Activated T-cell treated with anti-CD3 and anti-CD28 coated beads, Interleukin-2, amount 50 U/mL, for 24 hours (primary cell): ENCODE results near the gene AMN.
"Not testable (repeated sequence)": the region's sequence is repeated elsewhere in the genome, so short reads cannot be mapped to it uniquely, and the experiment has no call there.

ENCODE experiments used
- DNase-seq: peaks from one replicate; pipeline ENCODE4 v3.0.0-alpha.2; 2020
- H3K27ac Mint-ChIP-seq: 2 replicates; pipeline ENCODE4 v1.8.0; 2020; ENCODE audit warnings: mild to moderate bottlenecking, mixed read lengths
- H3K27me3 Mint-ChIP-seq: 2 replicates; pipeline ENCODE4 v1.8.0; 2020; ENCODE audit warnings: mixed read lengths
- H3K36me3 Mint-ChIP-seq: 2 replicates; pipeline ENCODE4 v1.8.0; 2020; ENCODE audit warnings: low read depth, mixed read lengths
- H3K4me1 Mint-ChIP-seq: 2 replicates; pipeline ENCODE4 v1.8.0; 2020; ENCODE audit warnings: low read depth, mixed read lengths
- H3K4me3 Mint-ChIP-seq: 2 replicates; pipeline ENCODE4 v1.8.0; 2020; ENCODE audit warnings: mild to moderate bottlenecking, moderate library complexity, mixed read lengths
- H3K9me3 Mint-ChIP-seq: 2 replicates; pipeline ENCODE4 v1.8.0; 2020; ENCODE audit warnings: mixed read lengths

The AMN gene

DNA sequence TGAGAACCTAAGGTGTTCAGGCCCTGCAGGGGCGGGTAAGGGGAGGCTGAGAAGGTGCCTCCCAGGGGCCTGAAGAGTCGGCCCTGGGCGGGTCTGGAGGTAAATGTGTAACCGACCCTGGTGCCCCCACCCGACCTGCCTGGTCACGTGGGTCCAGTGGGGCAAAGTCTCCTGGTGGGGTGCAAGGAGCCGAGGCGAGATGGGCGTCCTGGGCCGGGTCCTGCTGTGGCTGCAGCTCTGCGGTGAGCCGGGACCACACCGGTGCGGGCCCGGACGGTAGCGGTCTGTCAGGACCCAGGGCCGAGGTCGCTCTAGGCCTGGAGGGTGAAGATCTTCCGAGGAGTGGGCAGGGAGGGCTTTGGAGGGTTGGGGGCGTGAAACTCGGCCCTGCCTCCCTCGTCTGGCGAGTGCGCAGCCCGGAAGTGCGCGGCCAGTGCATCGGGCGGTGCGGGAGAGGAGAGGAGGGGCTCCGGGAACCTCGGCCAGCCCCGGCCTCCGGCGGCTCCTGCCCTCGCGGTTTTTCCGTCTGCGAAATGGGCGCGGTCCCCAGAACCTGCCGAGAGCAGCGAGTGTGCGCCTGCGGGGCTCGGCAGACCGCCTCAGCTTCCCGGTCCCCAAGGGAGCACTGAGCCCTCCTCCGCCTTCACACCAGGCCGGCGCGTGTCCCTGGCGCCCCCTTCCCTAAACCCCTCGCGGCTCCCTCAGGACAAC is at the start of gene AMN:
AMN (plus strand) TSS at position 174 of the 711 bp plus-strand sequence; CDS start at position 200, 26 bp downstream.
- H3K27ac Mint-ChIP-seq = peak within 1 kb of the TSS; percentile 24
- DNase-seq = no peak
- H3K4me3 Mint-ChIP-seq = peak within 1 kb of the TSS; percentile 33
- H3K36me3 Mint-ChIP-seq = no peaks in the 10 kb centered on the region
- peaks cover 10% of the 10 kb centered on the region for H3K4me1 Mint-ChIP-seq
- H3K9me3 Mint-ChIP-seq = no peaks in the 10 kb centered on the region
- H3K27me3 Mint-ChIP-seq = peaks cover 35% of the 10 kb centered on the region

DNA sequence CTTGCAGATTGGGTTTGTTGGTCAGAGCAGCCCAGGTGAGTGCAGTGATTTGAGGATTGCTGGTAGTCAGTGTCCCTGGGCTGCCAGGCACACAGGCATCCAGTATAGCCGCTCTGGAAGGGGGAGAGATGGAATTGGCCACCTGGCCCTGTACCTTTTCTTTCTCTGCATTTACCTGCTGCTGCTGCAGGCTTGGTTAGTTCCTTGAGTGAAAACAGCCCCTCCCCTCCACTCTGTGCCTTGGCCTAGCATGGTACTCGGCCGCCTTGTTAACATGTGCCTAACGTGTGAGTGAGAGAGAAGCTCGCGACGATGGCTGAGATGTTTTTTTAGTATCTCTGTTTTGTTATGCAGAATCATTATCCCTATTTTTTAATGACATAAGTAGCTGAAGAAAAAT is 49.3 kb upstream of the AMN start:
- H3K36me3 Mint-ChIP-seq = peaks cover 54% of the 10 kb centered on the region
- H3K27ac Mint-ChIP-seq = peak overlapping the region; percentile 77
- no peaks in the 10 kb centered on the region for H3K27me3 Mint-ChIP-seq

DNA sequence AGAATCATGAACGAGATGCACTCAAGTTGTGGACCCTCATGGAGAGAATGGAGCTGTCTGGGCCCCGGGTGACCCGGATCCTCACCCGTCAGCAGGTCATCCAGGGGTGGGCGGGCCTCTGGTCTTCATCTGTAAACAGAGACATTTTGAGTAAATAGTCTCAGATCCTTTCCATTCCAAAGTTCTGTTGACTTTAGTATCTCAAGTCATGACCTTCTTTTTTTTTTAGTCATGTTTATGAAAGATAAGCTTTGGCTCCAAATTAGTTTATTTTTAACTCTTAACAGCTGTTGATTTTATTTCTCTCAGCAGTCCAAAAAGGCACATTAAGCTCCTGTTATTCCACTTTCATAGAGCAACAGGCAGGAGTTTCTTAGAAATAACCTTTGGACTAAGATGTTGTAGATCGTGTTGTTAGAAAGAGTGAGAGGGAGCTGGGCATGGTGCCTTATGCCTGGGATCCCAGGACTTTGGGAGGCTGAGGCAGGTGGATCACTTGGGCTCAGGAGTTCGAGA is 48.9 kb upstream of the AMN start:
- H3K36me3 Mint-ChIP-seq = peaks cover 49% of the 10 kb centered on the region
- no peak overlapping the region for H3K4me3 Mint-ChIP-seq
- no peak for DNase-seq
- peak overlapping the region; percentile 33 for H3K27ac Mint-ChIP-seq
- H3K4me1 Mint-ChIP-seq = peaks cover 20% of the 10 kb centered on the region
- H3K9me3 Mint-ChIP-seq = no peaks in the 10 kb centered on the region
- H3K27me3 Mint-ChIP-seq = no peaks in the 10 kb centered on the region

More for the DNA sequence above, 49.3 kb upstream of the AMN start:
- no peak for DNase-seq
- H3K4me1 Mint-ChIP-seq = peaks cover 20% of the 10 kb centered on the region
- H3K4me3 Mint-ChIP-seq = no peak overlapping the region
- no peaks in the 10 kb centered on the region for H3K9me3 Mint-ChIP-seq

GRCh38 chr14:102875652-102876051 is 46.8 kb upstream of the AMN start:
- H3K9me3 Mint-ChIP-seq = no peaks in the 10 kb centered on the region
- no peak for DNase-seq
- no peaks in the 10 kb centered on the region for H3K27me3 Mint-ChIP-seq
- H3K4me3 Mint-ChIP-seq = no peak overlapping the region
- H3K36me3 Mint-ChIP-seq = peaks cover 43% of the 10 kb centered on the region
- peak overlapping the region; percentile 61 for H3K27ac Mint-ChIP-seq
- H3K4me1 Mint-ChIP-seq = peaks cover 16% of the 10 kb centered on the region

GRCh38 chr14:102877511-102877910 is 45.0 kb upstream of the AMN start:
- H3K4me1 Mint-ChIP-seq = peaks cover 11% of the 10 kb centered on the region
- not testable (repeated sequence) for H3K4me3 Mint-ChIP-seq, H3K9me3 Mint-ChIP-seq, H3K27ac Mint-ChIP-seq, DNase-seq, H3K27me3 Mint-ChIP-seq
- peaks cover 44% of the 10 kb centered on the region for H3K36me3 Mint-ChIP-seq

GRCh38 chr14:102878174-102878969 is 44.1 kb upstream of the AMN start:
- H3K9me3 Mint-ChIP-seq = no peaks in the 10 kb centered on the region
- H3K27me3 Mint-ChIP-seq = no peaks in the 10 kb centered on the region
- peak overlapping the region; percentile 76 for H3K27ac Mint-ChIP-seq

GRCh38 chr14:102878970-102879460 is 43.4 kb upstream of the AMN start:
- peaks cover 24% of the 10 kb centered on the region for H3K4me1 Mint-ChIP-seq
- H3K9me3 Mint-ChIP-seq = no peaks in the 10 kb centered on the region
- peaks cover 44% of the 10 kb centered on the region for H3K36me3 Mint-ChIP-seq
- no peaks in the 10 kb centered on the region for H3K27me3 Mint-ChIP-seq
- peak overlapping the region; percentile 76 for H3K27ac Mint-ChIP-seq
- no peak for DNase-seq
- no peak overlapping the region for H3K4me3 Mint-ChIP-seq

More at GRCh38 chr14:102878174-102878969, 44.1 kb upstream of the AMN start:
- Mint-ChIP-seq H3K4me1 (peaks cover 19% of the 10 kb centered on the region), H3K36me3 (peaks cover 44% of the 10 kb centered on the region), H3K4me3 (no peak overlapping the region)
- DNase-seq = no peak

- H3K27ac Mint-ChIP-seq = peak overlapping the region; percentile 89
- no peaks in the 10 kb centered on the region for H3K9me3 Mint-ChIP-seq
- peaks cover 28% of the 10 kb centered on the region for H3K4me1 Mint-ChIP-seq
These were observed 40.1 kb upstream of the AMN start for GRCh38 chr14:102882226-102882906.

DNA sequence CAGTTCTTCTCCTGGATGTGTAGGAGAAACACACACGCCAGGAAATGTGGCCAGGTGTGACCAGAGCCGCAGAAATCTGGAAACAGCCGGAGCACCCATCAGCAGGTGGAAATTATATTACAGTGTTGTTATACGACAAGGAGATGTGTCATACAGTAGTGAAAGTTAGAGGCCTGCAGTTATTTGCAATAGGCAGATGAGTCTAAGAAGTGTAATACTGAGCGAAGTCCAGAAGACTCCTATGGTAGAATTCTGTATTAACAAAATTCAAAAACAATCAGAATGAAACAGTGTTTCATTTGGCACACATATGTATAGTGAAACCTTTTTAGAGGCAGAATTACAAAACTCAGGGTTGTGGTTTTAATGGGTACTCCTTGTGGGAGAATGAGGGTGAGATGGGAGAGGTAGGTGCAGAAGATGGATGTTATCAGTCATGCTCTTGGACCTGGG is 39.3 kb upstream of the AMN start:
- peaks cover 84% of the 10 kb centered on the region for H3K36me3 Mint-ChIP-seq
- peak; percentile 29 for DNase-seq
- peak overlapping the region; percentile 89 for H3K27ac Mint-ChIP-seq
- H3K9me3 Mint-ChIP-seq = no peaks in the 10 kb centered on the region
- H3K27me3 Mint-ChIP-seq = no peaks in the 10 kb centered on the region
- H3K4me1 Mint-ChIP-seq = peaks cover 28% of the 10 kb centered on the region
- no peak overlapping the region for H3K4me3 Mint-ChIP-seq

More at GRCh38 chr14:102882226-102882906, 40.1 kb upstream of the AMN start:
- Mint-ChIP-seq H3K36me3 (peaks cover 76% of the 10 kb centered on the region), H3K27me3 (no peaks in the 10 kb centered on the region), H3K4me3 (no peak overlapping the region)
- peak; percentile 16 for DNase-seq

GRCh38 chr14:102883554-102883953 is 38.9 kb upstream of the AMN start:
- no peak overlapping the region for H3K4me3 Mint-ChIP-seq
- H3K4me1 Mint-ChIP-seq = peaks cover 28% of the 10 kb centered on the region
- H3K9me3 Mint-ChIP-seq = no peaks in the 10 kb centered on the region
- DNase-seq = peak; percentile 22
- peaks cover 88% of the 10 kb centered on the region for H3K36me3 Mint-ChIP-seq
- no peaks in the 10 kb centered on the region for H3K27me3 Mint-ChIP-seq
- peak overlapping the region; percentile 89 for H3K27ac Mint-ChIP-seq

- Mint-ChIP-seq H3K9me3 (no peaks in the 10 kb centered on the region), H3K27ac (peak overlapping the region; percentile 64), H3K36me3 (peaks cover 93% of the 10 kb centered on the region), H3K4me3 (no peak overlapping the region), H3K4me1 (peaks cover 28% of the 10 kb centered on the region), H3K27me3 (no peaks in the 10 kb centered on the region)
- no peak for DNase-seq
These were observed 36.6 kb upstream of the AMN start for GRCh38 chr14:102885737-102886447.

- H3K9me3 Mint-ChIP-seq = no peaks in the 10 kb centered on the region
- H3K27me3 Mint-ChIP-seq = no peaks in the 10 kb centered on the region
- no peak overlapping the region for H3K4me3 Mint-ChIP-seq
- DNase-seq = no peak
- H3K36me3 Mint-ChIP-seq = peaks cover 93% of the 10 kb centered on the region
- peak overlapping the region; percentile 40 for H3K27ac Mint-ChIP-seq
- peaks cover 6% of the 10 kb centered on the region for H3K4me1 Mint-ChIP-seq
These were observed 33.7 kb upstream of the AMN start for GRCh38 chr14:102888748-102889147.

- no peak for DNase-seq
- Mint-ChIP-seq H3K4me1 (peaks cover 2% of the 10 kb centered on the region), H3K27me3 (no peaks in the 10 kb centered on the region), H3K9me3 (no peaks in the 10 kb centered on the region), H3K27ac (peak overlapping the region; percentile 45), H3K4me3 (no peak overlapping the region), H3K36me3 (peaks cover 95% of the 10 kb centered on the region)
These were observed 32.8 kb upstream of the AMN start for GRCh38 chr14:102889615-102890014.

GRCh38 chr14:102891111-102891510 is 31.4 kb upstream of the AMN start:
- no peak overlapping the region for H3K4me3 Mint-ChIP-seq
- peaks cover 95% of the 10 kb centered on the region for H3K36me3 Mint-ChIP-seq
- H3K27ac Mint-ChIP-seq = no peak overlapping the region
- H3K4me1 Mint-ChIP-seq = no peaks in the 10 kb centered on the region
- H3K9me3 Mint-ChIP-seq = no peaks in the 10 kb centered on the region
- H3K27me3 Mint-ChIP-seq = no peaks in the 10 kb centered on the region
- DNase-seq = no peak
